Neural cell (in vitro differentiated cells): ENCODE data around the gene MYH1. TPM values are rescaled to one million over a fixed set of nuclear protein-coding genes. Genes with fewer than 3 reads are reported as not detected.

Experiments
- H2AFZ ChIP-seq: fragments of 200-600, 300-800 bp; sonication (generic), shearing (Covaris generic); 2 replicates; pipeline ENCODE4 v1.6.0; 2014; ENCODE audit warnings: low read depth, mild to moderate bottlenecking, antibody characterized with exemption, low read length, moderate library complexity
- H3F3A ChIP-seq: fragments of 200-600 bp; shearing (Covaris generic); 2 replicates; pipeline ENCODE4 v1.6.1; 2016; ENCODE audit warnings: mild to moderate bottlenecking, moderate library complexity, mixed read lengths, antibody characterized with exemption, low read length; ENCODE audit not compliant: insufficient read depth, poor library complexity, severe bottlenecking
- H3K27ac ChIP-seq: fragments of 200-600, 300-800 bp; sonication (generic), shearing (Covaris generic); 2 replicates; pipeline ENCODE4 v1.5.1; 2014; ENCODE audit warnings: mild to moderate bottlenecking, low read length, moderate library complexity
- H3K27me3 ChIP-seq: fragments of 300-800, 200-600 bp; sonication (generic), shearing (Covaris generic); 2 replicates; pipeline ENCODE4 v1.6.0; 2014; ENCODE audit warnings: mild to moderate bottlenecking, low read depth, low read length, moderate library complexity; ENCODE audit not compliant: insufficient read depth
- H3K36me3 ChIP-seq: fragments of 300-800, 200-600 bp; sonication (generic), shearing (Covaris generic); 2 replicates; pipeline ENCODE4 v1.5.1; 2014; ENCODE audit warnings: mild to moderate bottlenecking, antibody characterized with exemption, low read length, moderate library complexity; ENCODE audit not compliant: insufficient read depth
- H3K4me2 ChIP-seq: fragments of 300-800, 200-600 bp; sonication (generic), shearing (Covaris generic); 2 replicates; pipeline ENCODE4 v1.6.0; 2014; ENCODE audit warnings: mild to moderate bottlenecking, low read length
- H3K4me3 ChIP-seq: fragments of 300-800, 200-600 bp; sonication (generic), shearing (Covaris generic); 2 replicates; pipeline ENCODE4 v1.5.1; 2014; ENCODE audit warnings: mild to moderate bottlenecking, low read length, moderate library complexity
- H3K79me2 ChIP-seq: fragments of 200-600 bp; shearing (Covaris generic); replicated peaks from 2 replicates; pipeline ENCODE4 v1.6.0; 2014; ENCODE audit warnings: mild to moderate bottlenecking, low read length, moderate library complexity; ENCODE audit not compliant: insufficient read depth
- H3K9ac ChIP-seq: fragments of 300-800, 200-600 bp; sonication (generic), shearing (Covaris generic); 2 replicates; pipeline ENCODE4 v1.6.1; 2016; ENCODE audit warnings: mild to moderate bottlenecking, low read length, mixed read lengths
- H3K9me2 ChIP-seq: fragments of 200-600 bp; shearing (Covaris generic); 2 replicates; pipeline ENCODE4 v1.6.1; 2016; ENCODE audit warnings: mild to moderate bottlenecking, low read length, mixed read lengths; ENCODE audit not compliant: insufficient read depth
- H3K9me3 ChIP-seq: fragments of 200-600, 300-800 bp; sonication (generic), shearing (Covaris generic); 2 replicates; pipeline ENCODE4 v1.6.1; 2016; ENCODE audit warnings: mild to moderate bottlenecking, mixed run types, low read length, moderate library complexity, mixed read lengths
- H4K20me1 ChIP-seq: fragments of 200-600 bp; shearing (Covaris generic); 2 replicates; pipeline ENCODE4 v1.6.1; 2016; ENCODE audit warnings: mild to moderate bottlenecking, mixed run types; ENCODE audit not compliant: insufficient read depth
- CTCF ChIP-seq: fragments of 450-650 bp; IDR thresholded peaks from 2 replicates; pipeline ENCODE4 v1.5.1; 2014; ENCODE audit warnings: antibody characterized with exemption, mild to moderate bottlenecking, moderate library complexity; ENCODE audit not compliant: poor library complexity, severe bottlenecking
- EP300 ChIP-seq: fragments of 450-650 bp; conservative IDR thresholded peaks from 2 replicates; pipeline ENCODE4 v1.6.1; 2014; ENCODE audit warnings: antibody characterized with exemption, mild to moderate bottlenecking, moderate library complexity; ENCODE audit not compliant: poor library complexity, severe bottlenecking
- EZH2 ChIP-seq: fragments of 200-600, 300-800 bp; shearing (Covaris generic), sonication (generic); IDR thresholded peaks from 2 replicates; pipeline ENCODE4 v1.6.1; 2014; ENCODE audit warnings: antibody characterized with exemption, low read length, borderline replicate concordance, mild to moderate bottlenecking; ENCODE audit not compliant: insufficient read depth, poor library complexity, severe bottlenecking
- MXI1 ChIP-seq: fragments of 450-650 bp; conservative IDR thresholded peaks from 2 replicates; pipeline ENCODE4 v1.6.1; 2014; ENCODE audit warnings: antibody characterized with exemption, mild to moderate bottlenecking; ENCODE audit not compliant: poor library complexity, severe bottlenecking
- POLR2AphosphoS5 ChIP-seq: IDR thresholded peaks from 2 replicates; pipeline ENCODE4 v1.6.1; 2012
- RAD21 ChIP-seq: fragments of 450-650 bp; conservative IDR thresholded peaks from 2 replicates; pipeline ENCODE4 v1.6.1; 2014; ENCODE audit warnings: antibody characterized with exemption, mild to moderate bottlenecking, moderate library complexity
- REST ChIP-seq: IDR thresholded peaks from 2 replicates; pipeline ENCODE4 v1.6.1; 2012; ENCODE audit warnings: borderline replicate concordance
- SMC3 ChIP-seq: fragments of 450-650 bp; conservative IDR thresholded peaks from 2 replicates; pipeline ENCODE4 v1.6.1; 2014; ENCODE audit warnings: antibody characterized with exemption, mild to moderate bottlenecking, moderate library complexity; ENCODE audit not compliant: poor library complexity
- TAF1 ChIP-seq: IDR thresholded peaks from 2 replicates; pipeline ENCODE4 v1.6.1; 2012; ENCODE audit warnings: low read depth
- polyA plus RNA-seq: library from polyadenylated mRNA; depleted of rRNA; stranded (reverse); fragments of >200 nt; gene quantifications from 2 replicates; pipeline ENCODE4 v1.2.3, GENCODE V29; 2014

The MYH1 gene
- polyA plus RNA-seq, 1 donor from 2014 or later = not detected

- Histone ChIP-seq H3K9me2 (no peaks in the 10 kb centered on the region), H3K4me2 (no peak overlapping the region), H2AFZ (no peak overlapping the region), H3K4me3 (no peak overlapping the region), H3K9me3 (no peaks in the 10 kb centered on the region), H3K27ac (no peak overlapping the region), H3K79me2 (no peaks in the 10 kb centered on the region), H4K20me1 (no peaks in the 10 kb centered on the region), H3F3A (no peaks in the 10 kb centered on the region), H3K36me3 (no peaks in the 10 kb centered on the region), H3K9ac (no peak overlapping the region), H3K27me3 (no peaks in the 10 kb centered on the region)
- no peak for TF ChIP-seq POLR2AphosphoS5
- no peak for TF ChIP-seq CTCF
- no peak for TF ChIP-seq TAF1
- TF ChIP-seq SMC3 = no peak
- no peak for TF ChIP-seq RAD21
- no peak for TF ChIP-seq MXI1
- TF ChIP-seq EP300 = no peak
- TF ChIP-seq REST = no peak
- TF ChIP-seq EZH2 = no peak
Measured at GRCh38 chr17:10516065-10516464, 2.3 kb downstream of the MYH1 start.

GRCh38 chr17:10513299-10514067 lies 4.9 kb downstream of the MYH1 start:
- no peak overlapping the region for H3K9ac ChIP-seq
- no peak overlapping the region for H3K4me2 ChIP-seq
- no peaks in the 10 kb centered on the region for H4K20me1 ChIP-seq
- no peak for TF ChIP-seq REST
- no peak for TF ChIP-seq SMC3
- no peak for TF ChIP-seq MXI1
- no peak for TF ChIP-seq RAD21
- TF ChIP-seq CTCF = no peak
- no peaks in the 10 kb centered on the region for H3K9me3 ChIP-seq
- no peak overlapping the region for H3K27ac ChIP-seq
- H3K79me2 ChIP-seq = no peaks in the 10 kb centered on the region
- no peaks in the 10 kb centered on the region for H3K9me2 ChIP-seq
- H3F3A ChIP-seq = no peaks in the 10 kb centered on the region
- H3K36me3 ChIP-seq = no peaks in the 10 kb centered on the region
- H3K27me3 ChIP-seq = no peaks in the 10 kb centered on the region
- no peak overlapping the region for H3K4me3 ChIP-seq
- H2AFZ ChIP-seq = no peak overlapping the region
